GM18907 (cell line): ENCODE measurements around the gene POP4.
A peak's percentile ranks its signal among the peaks of the same experiment; 100 is the strongest.
"Not testable (repeated sequence)": the region's sequence is repeated elsewhere in the genome, so short reads cannot be mapped to it uniquely, and the experiment has no call there.

ENCODE experiments used
- ATAC-seq: cut with Tn5 transposase; IDR thresholded peaks from one replicate; pipeline ENCODE4 v1.9.1; 2021; ENCODE audit warnings: mild to moderate bottlenecking, moderate library complexity; ENCODE audit not compliant: unreplicated experiment

Gene POP4

GRCh38 chr19:29605653-29606419, at the start of gene POP4:
POP4 (plus strand) TSS chr19:29606283; CDS start chr19:29606319, 36 bp downstream.
- ATAC-seq = peak; percentile 80

GRCh38 chr19:29559110-29559509, 47.0 kb upstream of the POP4 start:
- not testable (repeated sequence) for ATAC-seq

- ATAC-seq = no peak
These were observed 46.3 kb upstream of the POP4 start for GRCh38 chr19:29559743-29560142.

GRCh38 chr19:29560313-29561075, 45.6 kb upstream of the POP4 start:
- no peak for ATAC-seq

GRCh38 chr19:29561601-29562000, 44.5 kb upstream of the POP4 start:
- ATAC-seq = no peak

- no peak for ATAC-seq
These were observed 43.5 kb upstream of the POP4 start for GRCh38 chr19:29562299-29563297.

GRCh38 chr19:29563486-29564101, 42.5 kb upstream of the POP4 start:
- ATAC-seq = no peak

GRCh38 chr19:29564574-29565005, 41.5 kb upstream of the POP4 start:
- no peak for ATAC-seq

GRCh38 chr19:29565171-29565570, 40.9 kb upstream of the POP4 start:
- ATAC-seq = no peak

GRCh38 chr19:29566496-29567054, 39.5 kb upstream of the POP4 start:
- ATAC-seq = no peak

GRCh38 chr19:29567366-29567915, 38.6 kb upstream of the POP4 start:
- no peak for ATAC-seq

GRCh38 chr19:29568036-29569025, 37.8 kb upstream of the POP4 start:
- ATAC-seq = no peak

- ATAC-seq = no peak
These were observed 36.8 kb upstream of the POP4 start for GRCh38 chr19:29569038-29569911.

GRCh38 chr19:29571181-29571580, 34.9 kb upstream of the POP4 start:
- no peak for ATAC-seq

GRCh38 chr19:29573486-29573885, 32.6 kb upstream of the POP4 start:
- no peak for ATAC-seq

GRCh38 chr19:29574510-29574909, 31.6 kb upstream of the POP4 start:
- ATAC-seq = no peak

GRCh38 chr19:29576046-29576606, 30.0 kb upstream of the POP4 start:
- ATAC-seq = no peak
